DOHH2 (cell line): Measurements from ENCODE around the gene SYNDIG1.

Source experiments
- CTCF ChIP-seq: fragments of 200-600 bp; sonication (generic); IDR thresholded peaks from one replicate; pipeline ENCODE4 v1.5.1; 2014; ENCODE audit warnings: antibody characterized with exemption, mild to moderate bottlenecking, low read depth, low read length; ENCODE audit not compliant: poor library complexity, severe bottlenecking
- EZH2phosphoT487 ChIP-seq: fragments of 200-600 bp; sonication (generic); IDR thresholded peaks from 2 replicates; pipeline ENCODE4 v1.6.1; 2017; ENCODE audit warnings: borderline replicate concordance, mild to moderate bottlenecking, antibody characterized with exemption, low read length, moderate library complexity, mixed read lengths

GRCh38 chr20:24672181-24672880 lies 202.9 kb downstream of the SYNDIG1 start:
- TF ChIP-seq CTCF = no peak
- TF ChIP-seq EZH2phosphoT487 = no peak
